ENCODE data around the gene PTPRM. TPM values are rescaled to one million over a fixed set of nuclear protein-coding genes. Genes with fewer than 3 reads are reported as not detected.

The PTPRM gene
- polyA plus RNA-seq, 1 of the 3 experiments (the other 2 are of a cell fraction), result 16.0 TPM

DNA sequence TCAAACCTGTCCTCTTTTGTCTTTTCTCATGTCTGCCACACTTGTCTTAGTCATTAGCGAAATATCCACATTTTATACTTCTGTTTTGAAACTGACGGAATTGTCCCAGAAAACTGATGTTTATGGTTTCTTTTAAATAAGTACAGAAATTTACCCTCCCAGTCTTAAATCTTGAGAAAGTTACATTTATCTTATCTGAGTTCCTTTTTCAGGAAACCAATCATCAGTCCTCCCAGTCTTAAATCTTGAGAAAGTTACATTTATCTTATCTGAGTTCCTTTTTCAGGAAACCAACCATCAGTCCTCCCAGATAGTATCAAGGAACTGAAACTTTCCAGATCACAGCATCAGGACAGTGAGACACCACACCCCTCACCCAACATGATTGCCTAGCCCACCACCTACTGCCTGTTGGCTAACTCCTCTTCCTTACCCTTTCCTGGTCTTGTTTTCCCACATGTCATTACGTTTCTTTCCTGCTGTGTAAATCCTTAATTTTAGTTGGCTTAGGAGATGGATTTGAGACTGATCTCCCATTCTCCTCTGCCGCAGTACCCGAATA is 247.7 kb downstream of the PTPRM start:
- TF ChIP-seq REST (IDR thresholded peaks at IDR 0.05; ENCODE audit: low read depth, low read length), result no peak
- TF ChIP-seq NFIC (IDR thresholded peaks at IDR 0.05; ENCODE audit: borderline replicate concordance), result no peak
- no peak for TF ChIP-seq MXI1 (IDR thresholded peaks at IDR 0.05; ENCODE audit: low read depth, low read length)
- no peak for TF ChIP-seq MEF2A (IDR thresholded peaks at IDR 0.05; ENCODE audit: borderline replicate concordance, low read depth)
- no peak for TF ChIP-seq TCF12 (IDR thresholded peaks at IDR 0.05)
- no peak for TF ChIP-seq GATA2 (CRISPR knock-in tag; IDR thresholded peaks at IDR 0.05)
- TF ChIP-seq GABPA (IDR thresholded peaks at IDR 0.05; ENCODE audit: low read depth), result no peak
- no peak for TF ChIP-seq TEAD4 (IDR thresholded peaks at IDR 0.05; ENCODE audit: borderline replicate concordance, insufficient read depth)
- no peak for TF ChIP-seq SMC3 (IDR thresholded peaks at IDR 0.05; ENCODE audit: low read depth, low read length)
- TF ChIP-seq ELF1 (IDR thresholded peaks at IDR 0.05), result no peak
- no peak for TF ChIP-seq FOXM1 (IDR thresholded peaks at IDR 0.05; ENCODE audit: low read depth)
- TF ChIP-seq, protein P1, sequence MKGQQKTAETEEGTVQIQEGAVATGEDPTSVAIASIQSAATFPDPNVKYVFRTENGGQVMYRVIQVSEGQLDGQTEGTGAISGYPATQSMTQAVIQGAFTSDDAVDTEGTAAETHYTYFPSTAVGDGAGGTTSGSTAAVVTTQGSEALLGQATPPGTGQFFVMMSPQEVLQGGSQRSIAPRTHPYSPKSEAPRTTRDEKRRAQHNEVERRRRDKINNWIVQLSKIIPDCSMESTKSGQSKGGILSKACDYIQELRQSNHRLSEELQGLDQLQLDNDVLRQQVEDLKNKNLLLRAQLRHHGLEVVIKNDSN (IDR thresholded peaks at IDR 0.05; ENCODE audit: borderline replicate concordance, low read depth), result no peak
- no peak for TF ChIP-seq CHD2 (IDR thresholded peaks at IDR 0.05; ENCODE audit: low read length, partially characterized antibody)
- no peak for TF ChIP-seq RFX5 (IDR thresholded peaks at IDR 0.05; ENCODE audit: low read length)
- no peak for TF ChIP-seq CTCF (IDR thresholded peaks at IDR 0.05)
- no peak for TF ChIP-seq FOSL2 (IDR thresholded peaks at IDR 0.05; ENCODE audit: borderline replicate concordance, low read depth)
- no peak for TF ChIP-seq POLR2AphosphoS5 (IDR thresholded peaks at IDR 0.05; ENCODE audit: low read depth, low read length)

More for the DNA sequence above, 247.7 kb downstream of the PTPRM start:
- H3K4me3 ChIP-seq (ENCODE audit: low read depth in 2 of 2, low read length in 1 of 2), result no peak overlapping the region; a peak in 1 of 4 replicates
- POLR2A ChIA-PET, result no interaction called here
- no peak for DNase-seq
- H3F3A ChIP-seq (replicated peaks; ENCODE audit: insufficient read depth), result no peaks in the 10 kb centered on the region
- no peaks in the 10 kb centered on the region for H3K27me3 ChIP-seq (ENCODE audit: insufficient read depth)
- no peak overlapping the region for H3K4me2 ChIP-seq
- no peaks in the 10 kb centered on the region for H3K36me3 ChIP-seq (replicated peaks in 1 of 2; ENCODE audit: control insufficient read depth in 1 of 2, insufficient read depth in 2 of 2, low read length in 1 of 2)
- no peaks in the 10 kb centered on the region for H3K9me3 ChIP-seq
- peaks cover 0 to 6% of the 10 kb centered on the region in 2 experiments; a peak in 1 of 4 replicates for H3K4me1 ChIP-seq (ENCODE audit: control insufficient read depth in 1 of 2, insufficient read depth in 2 of 2, low read depth in 1 of 2, low read length in 1 of 2)
- WGBS (ENCODE audit: low lambda C conversion rate), result 57% methylated on average over 5 of the region's 5 CpGs
- H3K79me2 ChIP-seq (ENCODE audit: insufficient read depth), result no peaks in the 10 kb centered on the region
- H3K27ac ChIP-seq (ENCODE audit: low read depth in 2 of 2, low read length in 1 of 2), result no peak overlapping the region
- no peaks in the 10 kb centered on the region; the same call in 1 of the 2 replicates for H3K9me2 ChIP-seq
- H2AFZ ChIP-seq (ENCODE audit: low read depth), result no peak overlapping the region
- CTCF ChIA-PET, result no interaction called here
- no peak overlapping the region for H3K9ac ChIP-seq
- H4K20me1 ChIP-seq (ENCODE audit: insufficient read depth), result no peaks in the 10 kb centered on the region
